Measurements from ENCODE around the gene STX11. TPM values are rescaled to one million over a fixed set of nuclear protein-coding genes. Genes with fewer than 3 reads are reported as not detected.
A peak's percentile ranks its signal among the peaks of the same experiment; 100 is the strongest.
"Not testable (repeated sequence)": the region's sequence is repeated elsewhere in the genome, so short reads cannot be mapped to it uniquely, and the experiment has no call there.

STX11 gene
- total RNA-seq, 1 experiment from 2014 or later: 9.7 TPM

GRCh38 chr6:144131248-144131709 is 19.0 kb upstream of the STX11 start:
- H3K4me3 ChIP-seq: no peak overlapping the region
- H3K4me1 ChIP-seq (replicated peaks): peaks cover 6% of the 10 kb centered on the region; the same call in 1 of the 2 replicates
- H3K27me3 ChIP-seq (replicated peaks): no peaks in the 10 kb centered on the region
- no peaks in the 10 kb centered on the region; the same call in 1 of the 2 replicates for H3K9me3 ChIP-seq (replicated peaks)
- no peaks in the 10 kb centered on the region for H3K36me3 ChIP-seq
- no peak overlapping the region for H3K27ac ChIP-seq
- peak in 1 of 2 experiments; percentile 9 for DNase-seq (ENCODE audit: low read depth in 1 of 2, low spot score in 2 of 2)

- H3K27ac ChIP-seq; H3K4me3 ChIP-seq; H3K4me1 ChIP-seq (replicated peaks); H3K27me3 ChIP-seq (replicated peaks); H3K36me3 ChIP-seq; DNase-seq (ENCODE audit: low read depth in 1 of 2, low spot score in 2 of 2); H3K9me3 ChIP-seq (replicated peaks): not testable (repeated sequence)
Measured at GRCh38 chr6:144132167-144132690, 18.1 kb upstream of the STX11 start.

DNA sequence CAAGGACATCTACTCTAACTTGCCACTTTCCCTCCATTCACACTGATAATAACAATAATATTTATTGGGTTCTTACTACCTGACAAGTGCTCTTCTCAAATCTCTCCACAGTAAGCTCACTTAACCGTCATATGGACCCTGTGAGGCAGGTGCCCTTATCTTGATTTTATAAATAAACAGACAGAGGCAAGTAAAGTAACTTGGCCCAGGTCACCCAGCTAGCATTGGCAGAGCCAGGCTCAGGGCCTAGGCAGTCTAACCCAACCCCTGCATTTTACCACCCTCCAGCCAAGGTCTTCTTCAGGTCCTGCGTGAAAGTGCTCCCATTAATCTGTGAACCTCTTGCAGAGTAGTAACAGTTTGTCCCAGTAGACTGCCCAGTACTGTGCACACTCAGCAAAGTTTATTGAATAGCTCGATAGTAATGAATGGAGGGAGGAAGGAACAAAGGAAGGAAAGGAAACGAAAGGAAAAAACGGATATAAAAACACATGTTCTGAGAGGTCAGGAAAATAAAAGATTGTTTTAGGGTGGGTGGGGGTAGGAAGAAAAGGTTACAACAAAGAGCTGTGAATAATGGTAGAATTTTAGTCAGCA is 17.0 kb upstream of the STX11 start:
- Histone ChIP-seq H3K27ac (no peak overlapping the region), H3K27me3 (replicated peaks) (no peaks in the 10 kb centered on the region)
- no peak for DNase-seq (ENCODE audit: low read depth in 1 of 2, low spot score in 2 of 2)

DNA sequence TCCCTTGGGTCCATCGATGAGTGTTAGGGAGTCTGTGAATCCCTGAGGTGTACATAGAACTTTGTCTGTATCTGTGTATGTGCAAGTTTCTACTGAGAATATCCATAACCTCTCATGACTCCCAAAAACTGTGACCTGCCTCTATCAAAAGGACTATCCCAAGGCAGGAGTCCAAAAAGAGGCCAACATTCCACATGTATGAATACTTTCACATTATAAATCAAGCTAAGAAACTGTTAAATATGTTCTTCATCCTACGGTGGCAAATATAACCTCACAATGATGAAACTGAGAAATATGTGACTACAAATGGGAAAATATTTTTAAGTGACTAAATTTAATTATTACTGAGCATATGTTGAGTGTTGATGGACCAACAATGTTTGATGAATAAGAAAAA is 16.1 kb upstream of the STX11 start:
- no peaks in the 10 kb centered on the region for H3K36me3 ChIP-seq

More for the DNA sequence above, 17.0 kb upstream of the STX11 start:
- H3K9me3 ChIP-seq (replicated peaks): no peaks in the 10 kb centered on the region
- peaks cover 6% of the 10 kb centered on the region; the same call in 1 of the 2 replicates for H3K4me1 ChIP-seq (replicated peaks)
- no peak overlapping the region for H3K4me3 ChIP-seq
- no peaks in the 10 kb centered on the region for H3K36me3 ChIP-seq

DNA sequence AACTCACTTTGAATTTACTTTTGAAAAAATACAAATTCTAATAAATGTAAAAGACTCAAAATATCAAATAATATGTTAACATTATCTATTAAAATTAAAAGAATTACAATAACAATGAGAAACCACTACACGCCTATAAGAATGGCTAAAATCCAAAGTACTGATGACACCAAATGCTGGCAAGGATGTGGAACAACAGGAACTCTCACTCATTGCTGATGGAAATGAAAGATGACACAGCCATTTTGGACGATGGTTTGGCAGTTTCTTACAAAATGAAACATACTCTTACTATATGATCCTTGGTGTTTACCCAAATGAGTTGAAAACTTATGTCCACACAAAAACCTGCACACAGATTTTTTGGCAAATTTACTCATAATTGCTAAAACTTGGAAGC is 15.6 kb upstream of the STX11 start:
- peaks cover 6% of the 10 kb centered on the region; the same call in 1 of the 2 replicates for H3K4me1 ChIP-seq (replicated peaks)
- DNase-seq (ENCODE audit: low read depth in 1 of 2, low spot score in 2 of 2): no peak
- H3K27me3 ChIP-seq (replicated peaks): no peaks in the 10 kb centered on the region
- no peak overlapping the region for H3K27ac ChIP-seq
- no peak overlapping the region for H3K4me3 ChIP-seq
- H3K36me3 ChIP-seq: no peaks in the 10 kb centered on the region
- H3K9me3 ChIP-seq (replicated peaks): no peaks in the 10 kb centered on the region

More for the DNA sequence above, 16.1 kb upstream of the STX11 start:
- DNase-seq (ENCODE audit: low read depth in 1 of 2, low spot score in 2 of 2): no peak
- no peak overlapping the region for H3K4me3 ChIP-seq
- H3K27ac ChIP-seq: no peak overlapping the region
- H3K27me3 ChIP-seq (replicated peaks): no peaks in the 10 kb centered on the region
- peaks cover 6% of the 10 kb centered on the region; the same call in 1 of the 2 replicates for H3K4me1 ChIP-seq (replicated peaks)
- no peaks in the 10 kb centered on the region for H3K9me3 ChIP-seq (replicated peaks)

DNA sequence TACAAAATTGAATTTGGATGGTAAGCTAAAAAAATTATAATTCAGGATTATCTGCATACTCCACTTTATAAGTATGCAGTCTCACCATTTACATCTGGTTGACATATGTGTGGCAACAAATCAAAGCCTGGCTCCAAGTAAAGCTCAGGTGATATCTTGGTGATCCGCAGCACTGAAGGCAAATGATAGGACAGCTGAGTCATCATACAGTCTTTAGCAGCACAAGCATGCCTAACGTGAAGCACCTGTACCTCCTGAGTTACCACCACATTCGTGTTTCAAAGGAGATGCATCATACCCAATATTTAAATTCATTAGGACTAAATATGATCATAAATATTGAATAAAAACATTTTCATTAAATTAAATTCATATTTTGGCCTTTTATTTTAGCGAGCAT is 11.8 kb upstream of the STX11 start:
- H3K27ac ChIP-seq: no peak overlapping the region
- H3K27me3 ChIP-seq (replicated peaks): no peaks in the 10 kb centered on the region
- DNase-seq (ENCODE audit: low read depth in 1 of 2, low spot score in 2 of 2): no peak
- H3K9me3 ChIP-seq (replicated peaks): no peaks in the 10 kb centered on the region
- no peak overlapping the region for H3K4me3 ChIP-seq
- no peaks in the 10 kb centered on the region for H3K4me1 ChIP-seq (replicated peaks)
- no peaks in the 10 kb centered on the region for H3K36me3 ChIP-seq

GRCh38 chr6:144139817-144140216 is 10.5 kb upstream of the STX11 start:
- H3K4me1 ChIP-seq (replicated peaks): peaks cover 1% of the 10 kb centered on the region; the same call in 1 of the 2 replicates
- no peaks in the 10 kb centered on the region for H3K36me3 ChIP-seq
- no peak overlapping the region for H3K4me3 ChIP-seq
- H3K27ac ChIP-seq: no peak overlapping the region
- no peaks in the 10 kb centered on the region for H3K9me3 ChIP-seq (replicated peaks)
- no peak for DNase-seq (ENCODE audit: low read depth in 1 of 2, low spot score in 2 of 2)
- H3K27me3 ChIP-seq (replicated peaks): no peaks in the 10 kb centered on the region

DNA sequence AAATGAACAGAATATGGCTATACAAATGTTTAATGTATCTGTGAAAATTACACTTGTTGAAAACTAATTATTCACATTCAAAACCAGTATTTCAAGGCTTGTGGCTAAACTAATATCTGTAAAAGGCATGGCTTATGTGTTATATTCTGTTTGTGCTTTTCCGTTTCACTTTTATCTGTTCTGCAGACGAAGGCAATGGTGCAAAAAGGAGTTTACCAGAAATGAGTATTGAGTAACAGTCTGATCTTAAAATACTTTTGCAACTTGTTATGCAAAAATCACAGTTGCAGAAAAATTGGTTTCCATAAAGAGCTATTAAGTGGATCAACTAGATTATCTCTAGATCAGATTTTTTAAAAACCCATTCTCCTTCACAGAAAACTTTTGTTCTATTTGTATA is 9.4 kb upstream of the STX11 start:
- Histone ChIP-seq H3K36me3 (no peaks in the 10 kb centered on the region), H3K4me1 (replicated peaks) (peaks cover 10% of the 10 kb centered on the region), H3K27me3 (replicated peaks) (no peaks in the 10 kb centered on the region), H3K27ac (no peak overlapping the region), H3K4me3 (no peak overlapping the region), H3K9me3 (replicated peaks) (no peaks in the 10 kb centered on the region)
- DNase-seq (ENCODE audit: low read depth in 1 of 2, low spot score in 2 of 2): no peak

- Histone ChIP-seq H3K27ac (no peak overlapping the region), H3K36me3 (no peaks in the 10 kb centered on the region), H3K4me1 (replicated peaks) (peaks cover 10% of the 10 kb centered on the region), H3K9me3 (replicated peaks) (no peaks in the 10 kb centered on the region), H3K27me3 (replicated peaks) (no peaks in the 10 kb centered on the region), H3K4me3 (no peak overlapping the region)
- no peak for DNase-seq (ENCODE audit: low read depth in 1 of 2, low spot score in 2 of 2)
Measured at GRCh38 chr6:144141470-144141869, 8.8 kb upstream of the STX11 start.

- H3K4me3 ChIP-seq: no peak overlapping the region
- peaks cover 10% of the 10 kb centered on the region for H3K4me1 ChIP-seq (replicated peaks)
- no peaks in the 10 kb centered on the region for H3K36me3 ChIP-seq
- H3K27me3 ChIP-seq (replicated peaks): no peaks in the 10 kb centered on the region
- no peak overlapping the region for H3K27ac ChIP-seq
- no peak for DNase-seq (ENCODE audit: low read depth in 1 of 2, low spot score in 2 of 2)
- no peaks in the 10 kb centered on the region for H3K9me3 ChIP-seq (replicated peaks)
Measured at GRCh38 chr6:144143106-144143505, 7.2 kb upstream of the STX11 start.

DNA sequence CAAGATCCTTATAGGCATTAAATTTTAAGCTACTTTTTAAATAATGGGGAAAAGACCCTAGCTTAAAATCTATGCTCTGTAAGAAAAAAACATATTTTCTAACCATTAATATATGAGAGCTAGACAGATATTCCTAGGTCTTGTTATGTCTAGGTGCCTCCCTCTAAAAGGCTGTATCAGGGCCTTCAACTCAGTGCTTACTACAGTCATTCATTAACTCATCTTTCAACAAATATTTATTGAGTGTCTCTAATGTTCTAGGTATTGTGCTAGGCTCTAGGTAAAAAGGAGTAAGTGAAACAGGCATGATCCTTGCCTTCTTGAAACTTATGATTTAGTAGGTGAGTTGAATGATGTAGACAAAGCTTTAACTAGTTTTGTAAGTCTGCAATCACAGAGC is 6.4 kb upstream of the STX11 start:
- DNase-seq (ENCODE audit: low read depth in 1 of 2, low spot score in 2 of 2): no peak
- peaks cover 11% of the 10 kb centered on the region for H3K4me1 ChIP-seq (replicated peaks)
- H3K4me3 ChIP-seq: no peak overlapping the region
- H3K27ac ChIP-seq: no peak overlapping the region
- no peaks in the 10 kb centered on the region for H3K27me3 ChIP-seq (replicated peaks)
- no peaks in the 10 kb centered on the region for H3K36me3 ChIP-seq
- H3K9me3 ChIP-seq (replicated peaks): no peaks in the 10 kb centered on the region

- no peaks in the 10 kb centered on the region for H3K27me3 ChIP-seq (replicated peaks)
- no peak overlapping the region for H3K4me3 ChIP-seq
- H3K9me3 ChIP-seq (replicated peaks): no peaks in the 10 kb centered on the region
- H3K27ac ChIP-seq: no peak overlapping the region
- peaks cover 22% of the 10 kb centered on the region for H3K4me1 ChIP-seq (replicated peaks)
- peaks cover 1% of the 10 kb centered on the region; the same call in 1 of the 2 replicates for H3K36me3 ChIP-seq
- no peak for DNase-seq (ENCODE audit: low read depth in 1 of 2, low spot score in 2 of 2)
Measured at GRCh38 chr6:144144996-144145395, 5.3 kb upstream of the STX11 start.

DNA sequence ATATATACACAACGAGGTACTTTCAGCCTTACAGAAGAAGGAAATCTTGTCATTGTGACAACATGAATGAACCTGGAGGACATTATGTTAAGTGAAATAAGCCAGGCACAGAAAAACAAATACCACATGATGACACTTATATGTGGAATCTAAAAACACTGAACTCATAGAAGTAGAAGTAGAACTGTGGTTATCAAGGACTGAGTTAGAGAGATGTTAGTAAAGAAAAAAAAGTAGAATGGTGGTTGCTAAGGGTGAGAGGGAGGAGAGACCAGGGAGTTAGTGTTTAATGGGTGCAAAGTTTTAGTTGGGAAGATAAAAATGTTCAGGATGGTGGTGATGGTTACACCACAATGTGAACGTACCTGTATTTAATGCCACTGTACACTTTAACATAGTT is 4.8 kb upstream of the STX11 start:
- Histone ChIP-seq H3K4me3 (no peak overlapping the region), H3K36me3 (peaks cover 6% of the 10 kb centered on the region; the same call in 1 of the 2 replicates), H3K27ac (no peak overlapping the region), H3K9me3 (replicated peaks) (no peaks in the 10 kb centered on the region), H3K27me3 (replicated peaks) (no peaks in the 10 kb centered on the region), H3K4me1 (replicated peaks) (peaks cover 22% of the 10 kb centered on the region)
- DNase-seq (ENCODE audit: low read depth in 1 of 2, low spot score in 2 of 2): peak in 1 of 2 experiments; percentile 17

GRCh38 chr6:144148886-144149285 is 1.4 kb upstream of the STX11 start:
- Histone ChIP-seq H3K36me3 (peaks cover 6% of the 10 kb centered on the region; the same call in 1 of the 2 replicates), H3K27me3 (replicated peaks) (no peaks in the 10 kb centered on the region), H3K27ac (no peak overlapping the region), H3K9me3 (replicated peaks) (no peaks in the 10 kb centered on the region), H3K4me3 (no peak overlapping the region), H3K4me1 (replicated peaks) (peaks cover 30% of the 10 kb centered on the region)
- DNase-seq (ENCODE audit: low read depth in 1 of 2, low spot score in 2 of 2): peak in 1 of 2 experiments; percentile 11

All from SJSA1 (cell line).